Measurements from ENCODE around the gene MACROD2. TPM values are rescaled to one million over a fixed set of nuclear protein-coding genes. Genes with fewer than 3 reads are reported as not detected.

MACROD2 gene
- total RNA-seq, 2 experiments from 2014 or later = not detected

DNA sequence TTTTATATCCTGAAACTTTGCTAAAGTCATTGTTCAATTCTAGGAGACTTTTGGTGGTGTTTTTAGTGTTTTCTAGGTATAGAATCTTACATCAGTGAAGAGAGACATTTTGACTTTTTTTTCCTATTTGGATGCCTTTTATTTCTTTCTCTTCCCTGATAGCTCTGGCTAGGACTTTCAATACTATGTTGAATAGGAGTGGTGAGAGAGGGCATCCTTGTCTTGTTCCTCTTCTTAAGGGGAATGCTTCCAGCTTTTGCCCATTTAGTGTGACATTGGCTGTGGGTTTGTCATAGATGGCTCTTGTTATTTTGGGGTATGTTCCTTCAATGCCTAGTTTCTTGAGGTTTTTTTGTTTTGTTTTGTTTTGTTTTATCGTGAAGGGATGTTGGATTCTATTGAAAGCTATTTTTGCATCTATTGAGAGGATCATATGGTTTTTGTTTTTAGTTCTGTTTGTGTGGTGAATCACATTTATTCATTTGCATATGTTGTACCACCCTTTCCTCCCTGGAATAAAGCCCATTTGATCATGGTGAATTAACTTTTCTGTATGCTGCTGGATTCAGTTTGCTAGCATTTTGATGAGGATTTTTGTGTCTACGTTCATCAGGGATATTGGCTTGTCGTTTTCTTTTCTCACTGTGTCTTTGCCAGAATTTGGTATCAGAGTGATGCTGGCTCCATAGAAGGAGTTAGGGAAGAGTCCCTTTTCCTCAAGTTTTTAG lies 882.1 kb downstream of the MACROD2 start:
- POLR2A ChIA-PET = no interaction called here
- no peaks in the 10 kb centered on the region for H3K4me1 Mint-ChIP-seq (ENCODE audit: low read depth)
- no peak overlapping the region for H3K27ac Mint-ChIP-seq
- no peak for DNase-seq
- no peaks in the 10 kb centered on the region for H3K36me3 Mint-ChIP-seq
- H3K9me3 Mint-ChIP-seq = peaks cover 24% of the 10 kb centered on the region
- intact Hi-C loops (cut with micrococcal nuclease) = no loop called here
- CTCF ChIA-PET = no interaction called here
- H3K27me3 Mint-ChIP-seq = no peaks in the 10 kb centered on the region
- H3K4me3 Mint-ChIP-seq = no peak overlapping the region

DNA sequence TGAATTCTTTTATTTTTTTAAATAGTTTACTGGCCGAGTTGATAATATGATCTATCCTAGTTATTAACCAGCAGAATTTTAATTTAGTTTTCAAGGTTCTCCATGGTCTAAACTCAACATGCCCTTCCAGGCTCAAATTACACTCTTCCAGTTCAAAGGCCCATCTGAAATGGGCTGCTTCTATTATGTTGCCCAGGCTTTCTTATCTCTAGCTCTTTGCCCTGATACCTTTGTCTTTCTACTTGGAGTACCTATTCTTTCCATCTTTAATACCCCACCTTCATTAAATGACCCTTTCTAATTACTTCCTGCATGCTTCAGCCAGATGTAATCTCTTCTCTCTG lies 883.3 kb downstream of the MACROD2 start:
- no peaks in the 10 kb centered on the region for H3K4me1 Mint-ChIP-seq (ENCODE audit: low read depth)
- intact Hi-C loops (cut with micrococcal nuclease) = no loop called here
- H3K27ac Mint-ChIP-seq = no peak overlapping the region
- DNase-seq = no peak
- no peak overlapping the region for H3K4me3 Mint-ChIP-seq
- H3K27me3 Mint-ChIP-seq = no peaks in the 10 kb centered on the region
- H3K9me3 Mint-ChIP-seq = peaks cover 22% of the 10 kb centered on the region
- no peaks in the 10 kb centered on the region for H3K36me3 Mint-ChIP-seq
- POLR2A ChIA-PET = no interaction called here
- CTCF ChIA-PET = no interaction called here

DNA sequence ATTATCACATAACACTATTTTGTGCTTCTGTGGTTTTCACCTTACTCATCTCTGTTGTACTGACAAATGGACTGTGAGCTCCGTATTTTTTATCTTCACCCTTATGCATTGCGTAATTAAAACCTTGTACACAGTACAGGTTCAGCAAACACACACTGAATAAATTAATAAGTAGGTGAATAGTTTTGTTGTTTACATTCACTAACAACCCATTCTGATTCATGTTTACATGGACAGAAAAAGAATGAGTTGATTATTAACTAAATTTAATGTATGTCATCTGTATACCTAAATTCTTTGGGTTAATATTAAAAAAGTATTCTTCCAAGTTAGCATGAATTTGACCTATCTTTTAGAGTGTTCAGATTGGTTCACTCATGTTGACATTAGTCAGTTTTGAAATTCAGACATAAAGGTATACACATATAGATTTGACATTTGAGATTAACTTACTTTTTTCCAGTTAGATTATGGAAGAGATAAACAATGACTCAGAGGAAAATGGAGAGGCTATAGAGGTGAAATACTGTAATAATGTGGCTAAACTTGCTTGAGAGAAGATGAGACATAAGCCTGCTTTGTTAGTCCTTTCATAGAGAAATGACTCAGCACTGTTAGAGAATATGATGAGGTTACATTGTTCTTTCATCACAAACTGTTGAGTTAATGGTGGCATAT lies 883.8 kb downstream of the MACROD2 start:
- Mint-ChIP-seq H3K27me3 (no peaks in the 10 kb centered on the region), H3K4me1 (ENCODE audit: low read depth) (no peaks in the 10 kb centered on the region), H3K27ac (no peak overlapping the region), H3K36me3 (no peaks in the 10 kb centered on the region), H3K4me3 (no peak overlapping the region), H3K9me3 (peaks cover 22% of the 10 kb centered on the region)
- DNase-seq = no peak
- intact Hi-C loops (cut with micrococcal nuclease) = no loop called here
- POLR2A ChIA-PET = no interaction called here
- CTCF ChIA-PET = no interaction called here

- intact Hi-C loops (cut with micrococcal nuclease) = no loop called here
- POLR2A ChIA-PET = no interaction called here
These were observed 884.5 kb downstream of the MACROD2 start for GRCh38 chr20:14879839-14880238.

GRCh38 chr20:14881518-14881917 lies 886.2 kb downstream of the MACROD2 start:
- Mint-ChIP-seq H3K4me1 (ENCODE audit: low read depth) (no peaks in the 10 kb centered on the region), H3K36me3 (no peaks in the 10 kb centered on the region), H3K27ac (no peak overlapping the region), H3K4me3 (no peak overlapping the region), H3K27me3 (no peaks in the 10 kb centered on the region), H3K9me3 (peaks cover 37% of the 10 kb centered on the region)
- ChIA-PET POLR2A (no interaction called here), CTCF (no interaction called here)
- intact Hi-C loops (cut with micrococcal nuclease) = no loop called here
- DNase-seq = no peak

More at GRCh38 chr20:14879839-14880238, 884.5 kb downstream of the MACROD2 start:
- H3K27me3 Mint-ChIP-seq = no peaks in the 10 kb centered on the region
- CTCF ChIA-PET = no interaction called here
- no peaks in the 10 kb centered on the region for H3K4me1 Mint-ChIP-seq (ENCODE audit: low read depth)
- no peak for DNase-seq
- peaks cover 24% of the 10 kb centered on the region for H3K9me3 Mint-ChIP-seq
- H3K4me3 Mint-ChIP-seq = no peak overlapping the region
- H3K36me3 Mint-ChIP-seq = no peaks in the 10 kb centered on the region
- H3K27ac Mint-ChIP-seq = no peak overlapping the region

GRCh38 chr20:14882157-14882556 lies 886.8 kb downstream of the MACROD2 start:
- H3K27ac Mint-ChIP-seq = no peak overlapping the region
- H3K27me3 Mint-ChIP-seq = no peaks in the 10 kb centered on the region
- H3K9me3 Mint-ChIP-seq = peaks cover 37% of the 10 kb centered on the region
- H3K4me1 Mint-ChIP-seq (ENCODE audit: low read depth) = no peaks in the 10 kb centered on the region
- no peak overlapping the region for H3K4me3 Mint-ChIP-seq
- POLR2A ChIA-PET = no interaction called here
- intact Hi-C loops (cut with micrococcal nuclease) = no loop called here
- CTCF ChIA-PET = no interaction called here
- H3K36me3 Mint-ChIP-seq = no peaks in the 10 kb centered on the region
- no peak for DNase-seq

DNA sequence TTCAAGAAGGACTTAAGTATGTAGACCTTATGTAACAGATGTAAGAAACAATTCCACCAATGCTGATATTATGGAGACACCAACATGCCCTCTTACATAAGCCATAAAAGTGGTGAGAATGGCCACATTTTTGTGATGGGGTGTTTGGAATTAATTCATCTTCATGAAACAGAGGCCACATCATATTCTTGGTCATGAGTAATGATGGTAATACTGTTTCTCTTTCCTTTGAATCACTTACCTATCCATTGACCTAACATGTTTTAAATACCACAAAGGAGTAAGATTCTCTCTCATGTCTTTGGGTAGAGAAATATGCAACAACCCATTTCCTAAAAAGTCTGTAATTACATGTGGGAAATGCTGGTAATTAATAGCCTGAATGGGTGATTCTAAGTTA lies 887.5 kb downstream of the MACROD2 start:
- Mint-ChIP-seq H3K36me3 (no peaks in the 10 kb centered on the region), H3K27ac (no peak overlapping the region), H3K4me1 (ENCODE audit: low read depth) (no peaks in the 10 kb centered on the region), H3K9me3 (peaks cover 37% of the 10 kb centered on the region), H3K4me3 (no peak overlapping the region), H3K27me3 (no peaks in the 10 kb centered on the region)
- ChIA-PET CTCF (no interaction called here), POLR2A (no interaction called here)
- intact Hi-C loops (cut with micrococcal nuclease) = no loop called here
- no peak for DNase-seq

DNA sequence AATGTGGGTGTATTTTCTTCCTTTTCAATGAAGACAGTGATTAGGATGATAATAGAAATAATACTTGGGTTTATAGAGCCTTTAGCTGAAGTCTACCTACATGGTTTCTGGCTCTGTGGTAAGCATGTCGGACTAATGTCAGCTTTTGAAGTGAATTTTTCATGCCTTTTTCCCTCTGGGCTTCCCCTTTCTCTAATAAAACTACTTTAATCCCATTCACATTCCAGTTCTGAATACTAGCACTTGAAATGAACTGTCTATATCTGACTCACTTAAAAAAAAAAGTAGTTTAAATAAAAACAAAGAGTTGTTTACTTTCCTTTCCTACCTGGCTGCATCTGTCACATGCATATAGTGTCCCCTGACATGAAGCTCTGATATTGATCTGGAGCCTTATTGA lies 888.0 kb downstream of the MACROD2 start:
- Mint-ChIP-seq H3K27me3 (no peaks in the 10 kb centered on the region), H3K27ac (no peak overlapping the region), H3K36me3 (no peaks in the 10 kb centered on the region), H3K4me3 (no peak overlapping the region), H3K9me3 (peaks cover 37% of the 10 kb centered on the region), H3K4me1 (ENCODE audit: low read depth) (no peaks in the 10 kb centered on the region)
- intact Hi-C loops (cut with micrococcal nuclease) = no loop called here
- CTCF ChIA-PET = no interaction called here
- POLR2A ChIA-PET = no interaction called here
- DNase-seq = no peak

DNA sequence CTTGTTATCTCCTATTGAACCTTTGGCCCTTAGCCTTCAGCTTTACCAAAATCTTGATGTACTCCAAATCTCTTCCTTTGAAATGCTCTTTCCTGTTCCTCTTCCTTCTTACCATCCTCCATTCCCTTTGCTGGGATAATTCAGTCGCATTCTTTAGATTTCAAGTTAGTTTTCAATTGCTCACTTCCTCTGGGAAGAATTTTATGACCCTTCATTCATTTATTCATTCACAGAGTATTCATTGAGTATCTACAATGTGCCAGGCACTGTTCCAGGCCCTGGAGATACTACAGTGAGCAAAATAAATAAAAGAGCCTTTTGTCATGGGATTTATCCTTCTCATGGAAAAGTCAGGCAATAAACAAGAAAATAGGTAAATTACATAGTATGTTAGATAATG lies 890.3 kb downstream of the MACROD2 start:
- Mint-ChIP-seq H3K4me1 (ENCODE audit: low read depth) (no peaks in the 10 kb centered on the region), H3K27ac (no peak overlapping the region), H3K4me3 (no peak overlapping the region), H3K9me3 (peaks cover 28% of the 10 kb centered on the region), H3K27me3 (no peaks in the 10 kb centered on the region), H3K36me3 (no peaks in the 10 kb centered on the region)
- POLR2A ChIA-PET = no interaction called here
- no peak for DNase-seq
- intact Hi-C loops (cut with micrococcal nuclease) = no loop called here
- CTCF ChIA-PET = no interaction called here

- DNase-seq = no peak
- intact Hi-C loops (cut with micrococcal nuclease) = no loop called here
- Mint-ChIP-seq H3K9me3 (peaks cover 26% of the 10 kb centered on the region), H3K27me3 (no peaks in the 10 kb centered on the region), H3K4me1 (ENCODE audit: low read depth) (no peaks in the 10 kb centered on the region), H3K27ac (no peak overlapping the region), H3K4me3 (no peak overlapping the region), H3K36me3 (no peaks in the 10 kb centered on the region)
- CTCF ChIA-PET = no interaction called here
- POLR2A ChIA-PET = no interaction called here
These were observed 892.8 kb downstream of the MACROD2 start for GRCh38 chr20:14888134-14888533.

- Mint-ChIP-seq H3K36me3 (no peaks in the 10 kb centered on the region), H3K4me3 (no peak overlapping the region), H3K27me3 (no peaks in the 10 kb centered on the region), H3K4me1 (ENCODE audit: low read depth) (no peaks in the 10 kb centered on the region), H3K9me3 (peaks cover 25% of the 10 kb centered on the region), H3K27ac (no peak overlapping the region)
- intact Hi-C loops (cut with micrococcal nuclease) = no loop called here
- ChIA-PET POLR2A (no interaction called here), CTCF (no interaction called here)
- no peak for DNase-seq
These were observed 894.4 kb downstream of the MACROD2 start for GRCh38 chr20:14889496-14890255.

- intact Hi-C loops (cut with micrococcal nuclease) = no loop called here
- peaks cover 24% of the 10 kb centered on the region for H3K9me3 Mint-ChIP-seq
- CTCF ChIA-PET = no interaction called here
- no peaks in the 10 kb centered on the region for H3K27me3 Mint-ChIP-seq
- H3K4me3 Mint-ChIP-seq = no peak overlapping the region
- H3K27ac Mint-ChIP-seq = no peak overlapping the region
- H3K36me3 Mint-ChIP-seq = no peaks in the 10 kb centered on the region
- no peak for DNase-seq
- no peaks in the 10 kb centered on the region for H3K4me1 Mint-ChIP-seq (ENCODE audit: low read depth)
- POLR2A ChIA-PET = no interaction called here
These were observed 895.4 kb downstream of the MACROD2 start for GRCh38 chr20:14890713-14891112.

GRCh38 chr20:14892782-14893181 lies 897.5 kb downstream of the MACROD2 start:
- Mint-ChIP-seq H3K9me3 (peaks cover 16% of the 10 kb centered on the region), H3K36me3 (no peaks in the 10 kb centered on the region), H3K4me3 (no peak overlapping the region), H3K27me3 (no peaks in the 10 kb centered on the region), H3K27ac (no peak overlapping the region), H3K4me1 (ENCODE audit: low read depth) (no peaks in the 10 kb centered on the region)
- ChIA-PET POLR2A (no interaction called here), CTCF (no interaction called here)
- no peak for DNase-seq
- intact Hi-C loops (cut with micrococcal nuclease) = no loop called here
